AG09309 (cell line): ENCODE data around the gene ZBTB22.

Source experiments
- DNase-seq: peaks from one replicate; pipeline ENCODE4 v3.0.0-alpha.2; 2010; ENCODE audit warnings: low read depth
- H3K4me3 ChIP-seq: 2 replicates; pipeline ENCODE4 v1.5.1; 2011; ENCODE audit warnings: mild to moderate bottlenecking, low read depth, low read length, moderate library complexity; ENCODE audit not compliant: control insufficient read depth
- TF ChIP-seq, protein P1 (sequence below): IDR thresholded peaks from 2 replicates; pipeline ENCODE4 v1.5.1; 2011; ENCODE audit warnings: mild to moderate bottlenecking, low read depth, low read length, inconsistent platforms; ENCODE audit not compliant: insufficient read depth, control insufficient read depth; ENCODE audit errors: missing control alignments

ZBTB22 gene

DNA sequence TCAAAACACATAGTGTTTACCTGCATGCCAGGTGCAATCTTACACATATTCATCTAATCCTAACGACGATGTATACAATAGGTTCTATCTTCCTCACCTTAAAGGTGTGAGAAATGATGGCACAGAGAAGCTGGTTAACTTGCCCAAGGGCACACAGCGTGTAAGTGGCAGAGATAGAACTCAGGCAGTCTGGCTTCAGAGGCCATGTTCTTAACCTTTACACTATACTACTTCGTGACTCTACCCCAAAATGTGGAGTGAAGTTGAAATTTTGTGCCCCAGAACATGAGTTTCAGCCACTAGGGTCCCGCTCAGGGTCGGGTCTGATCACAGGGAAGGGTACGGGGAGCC, 46.5 kb downstream of the ZBTB22 start:
- H3K4me3 ChIP-seq, result peak overlapping the region; percentile 90
- DNase-seq, result no peak
- TF ChIP-seq, protein P1, sequence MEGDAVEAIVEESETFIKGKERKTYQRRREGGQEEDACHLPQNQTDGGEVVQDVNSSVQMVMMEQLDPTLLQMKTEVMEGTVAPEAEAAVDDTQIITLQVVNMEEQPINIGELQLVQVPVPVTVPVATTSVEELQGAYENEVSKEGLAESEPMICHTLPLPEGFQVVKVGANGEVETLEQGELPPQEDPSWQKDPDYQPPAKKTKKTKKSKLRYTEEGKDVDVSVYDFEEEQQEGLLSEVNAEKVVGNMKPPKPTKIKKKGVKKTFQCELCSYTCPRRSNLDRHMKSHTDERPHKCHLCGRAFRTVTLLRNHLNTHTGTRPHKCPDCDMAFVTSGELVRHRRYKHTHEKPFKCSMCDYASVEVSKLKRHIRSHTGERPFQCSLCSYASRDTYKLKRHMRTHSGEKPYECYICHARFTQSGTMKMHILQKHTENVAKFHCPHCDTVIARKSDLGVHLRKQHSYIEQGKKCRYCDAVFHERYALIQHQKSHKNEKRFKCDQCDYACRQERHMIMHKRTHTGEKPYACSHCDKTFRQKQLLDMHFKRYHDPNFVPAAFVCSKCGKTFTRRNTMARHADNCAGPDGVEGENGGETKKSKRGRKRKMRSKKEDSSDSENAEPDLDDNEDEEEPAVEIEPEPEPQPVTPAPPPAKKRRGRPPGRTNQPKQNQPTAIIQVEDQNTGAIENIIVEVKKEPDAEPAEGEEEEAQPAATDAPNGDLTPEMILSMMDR, result no peak
